H9 (cell line): ENCODE measurements around the gene SULT2B1. TPM values are rescaled to one million over a fixed set of nuclear protein-coding genes. Genes with fewer than 3 reads are reported as not detected.
A peak's percentile ranks its signal among the peaks of the same experiment; 100 is the strongest.

Experiments used
- DNase-seq: peaks from one replicate; pipeline ENCODE4 v3.0.0-alpha.2; 2017
- H2AFZ ChIP-seq: one replicate; pipeline ENCODE4 v1.6.1; 2013; ENCODE audit warnings: mild to moderate bottlenecking, low read length, control low read depth, moderate library complexity
- H2AK5ac ChIP-seq: 2 replicates; pipeline ENCODE4 v1.6.1; 2013; ENCODE audit warnings: low read length, control low read depth, mixed read lengths; ENCODE audit not compliant: insufficient read length
- H2BK120ac ChIP-seq: one replicate; pipeline ENCODE4 v1.6.1; 2013; ENCODE audit warnings: low read depth, mild to moderate bottlenecking, low read length, control low read depth, inconsistent platforms; ENCODE audit not compliant: poor library complexity, severe bottlenecking
- H2BK12ac ChIP-seq: 2 replicates; pipeline ENCODE4 v1.6.1; 2013; ENCODE audit warnings: low read length, control low read depth, mixed read lengths, low read depth; ENCODE audit not compliant: insufficient read length
- H2BK15ac ChIP-seq: 2 replicates; pipeline ENCODE4 v1.6.1; 2013; ENCODE audit warnings: low read depth, low read length, control low read depth
- H2BK20ac ChIP-seq: one replicate; pipeline ENCODE4 v1.6.1; 2013; ENCODE audit warnings: low read depth, mild to moderate bottlenecking, low read length, control low read depth, inconsistent platforms; ENCODE audit not compliant: poor library complexity, severe bottlenecking
- H2BK5ac ChIP-seq: 2 replicates; pipeline ENCODE4 v1.6.1; 2013; ENCODE audit warnings: low read length, control low read depth, mixed read lengths; ENCODE audit not compliant: insufficient read length
- H3K14ac ChIP-seq: 2 replicates; pipeline ENCODE4 v1.6.1; 2013; ENCODE audit warnings: low read length, control low read depth; ENCODE audit not compliant: insufficient read depth
- H3K18ac ChIP-seq: 2 replicates; pipeline ENCODE4 v1.6.1; 2013; ENCODE audit warnings: low read depth, mild to moderate bottlenecking, mixed read lengths, low read length, control low read depth; ENCODE audit not compliant: insufficient read length
- H3K23ac ChIP-seq: 2 replicates; pipeline ENCODE4 v1.6.1; 2013; ENCODE audit warnings: low read length, control low read depth, mixed read lengths, low read depth; ENCODE audit not compliant: insufficient read length
- H3K23me2 ChIP-seq: 2 replicates; pipeline ENCODE4 v1.6.1; 2013; ENCODE audit warnings: low read depth, mild to moderate bottlenecking, mixed read lengths, low read length, control low read depth; ENCODE audit not compliant: insufficient read length, poor library complexity, severe bottlenecking
- H3K27ac ChIP-seq: 2 replicates; pipeline ENCODE4 v1.5.1; 2013; ENCODE audit warnings: low read length, control low read depth, mixed read lengths, low read depth; ENCODE audit not compliant: insufficient read length
- H3K27me3 ChIP-seq: 2 replicates; pipeline ENCODE4 v1.6.1; 2013; ENCODE audit warnings: low read length, control low read depth, inconsistent platforms; ENCODE audit not compliant: insufficient read depth
- H3K4ac ChIP-seq: 2 replicates; pipeline ENCODE4 v1.6.1; 2013; ENCODE audit warnings: low read depth, mild to moderate bottlenecking, control low read depth, inconsistent platforms, low read length, moderate library complexity
- H3K4me1 ChIP-seq: 2 replicates; pipeline ENCODE4 v1.6.1; 2013; ENCODE audit warnings: low read length, control low read depth, inconsistent platforms; ENCODE audit not compliant: insufficient read depth
- H3K4me2 ChIP-seq: 2 replicates; pipeline ENCODE4 v1.6.1; 2013; ENCODE audit warnings: low read length, control low read depth, mixed read lengths; ENCODE audit not compliant: insufficient read length, insufficient read depth
- H3K56ac ChIP-seq: 2 replicates; pipeline ENCODE4 v1.6.1; 2013; ENCODE audit warnings: low read depth, mild to moderate bottlenecking, mixed read lengths, low read length, control low read depth; ENCODE audit not compliant: insufficient read length
- H3K79me1 ChIP-seq: 2 replicates; pipeline ENCODE4 v1.6.1; 2013; ENCODE audit warnings: low read depth, mild to moderate bottlenecking, moderate library complexity, low read length, control low read depth, inconsistent platforms; ENCODE audit not compliant: insufficient read depth, poor library complexity, severe bottlenecking
- H3K79me2 ChIP-seq: 2 replicates; pipeline ENCODE4 v1.6.1; 2013; ENCODE audit warnings: low read length, control low read depth, inconsistent platforms; ENCODE audit not compliant: insufficient read depth
- H3K9ac ChIP-seq: 2 replicates; pipeline ENCODE4 v1.6.1; 2013; ENCODE audit warnings: low read length, control low read depth, mixed read lengths; ENCODE audit not compliant: insufficient read length; ENCODE audit errors: extremely low read depth
- H3K9me3 ChIP-seq: one replicate; pipeline ENCODE4 v1.6.1; 2013; ENCODE audit warnings: low read depth, low read length, inconsistent platforms; ENCODE audit not compliant: control insufficient read depth
- H3T11ph ChIP-seq: one replicate; pipeline ENCODE4 v1.6.1; 2013; ENCODE audit warnings: mild to moderate bottlenecking, low read length, control low read depth, inconsistent platforms
- H4K20me1 ChIP-seq: one replicate; pipeline ENCODE4 v1.6.1; 2013; ENCODE audit not compliant: control insufficient read depth, insufficient read length, insufficient read depth
- H4K5ac ChIP-seq: 2 replicates; pipeline ENCODE4 v1.6.1; 2013; ENCODE audit warnings: low read depth, mild to moderate bottlenecking, mixed read lengths, low read length, control low read depth; ENCODE audit not compliant: insufficient read length
- H4K8ac ChIP-seq: replicated peaks from 2 replicates; pipeline ENCODE4 v1.6.1; 2013; ENCODE audit warnings: low read length, control low read depth, mixed read lengths, low read depth; ENCODE audit not compliant: insufficient read length
- H4K91ac ChIP-seq: 2 replicates; pipeline ENCODE4 v1.6.1; 2013; ENCODE audit warnings: low read depth, mild to moderate bottlenecking, moderate library complexity, mixed read lengths, low read length, control low read depth; ENCODE audit not compliant: insufficient read length
- H3K27ac Mint-ChIP-seq, 3 experiments: 2 replicates in 2 of 3; 3 replicates in 1 of 3; pipeline ENCODE4 v1.8.0; 2020 to 2021; ENCODE audit warnings: mixed read lengths in 3 of 3, mild to moderate bottlenecking in 1 of 3, moderate library complexity in 1 of 3
- H3K27me3 Mint-ChIP-seq: 2 replicates; pipeline ENCODE4 v1.8.0; 2021; ENCODE audit warnings: low read depth, mild to moderate bottlenecking, moderate library complexity, mixed read lengths
- H3K36me3 Mint-ChIP-seq, 3 experiments: 2 replicates in 2 of 3; 3 replicates in 1 of 3; pipeline ENCODE4 v1.8.0; 2020 to 2021; ENCODE audit warnings: low read depth in 3 of 3, mixed read lengths in 3 of 3; ENCODE audit not compliant: insufficient read depth in 1 of 3
- H3K4me1 Mint-ChIP-seq, 2 experiments: 2 replicates each; pipeline ENCODE4 v1.8.0; 2020; ENCODE audit warnings: mixed read lengths in 2 of 2
- H3K4me3 Mint-ChIP-seq, 2 experiments: 2 replicates in 1 of 2; 3 replicates in 1 of 2; pipeline ENCODE4 v1.8.0; 2020 to 2021; ENCODE audit warnings: mild to moderate bottlenecking in 2 of 2, mixed read lengths in 2 of 2, moderate library complexity in 1 of 2
- H3K9me3 Mint-ChIP-seq, 2 experiments: 2 replicates in 1 of 2; 3 replicates in 1 of 2; pipeline ENCODE4 v1.8.0; 2020; ENCODE audit warnings: mild to moderate bottlenecking in 2 of 2, mixed read lengths in 2 of 2, moderate library complexity in 1 of 2
- WGBS: extraction: QIAGEN DNeasy Blood & Tissue Kit; methylation state at CpG from one replicate; pipeline ENCODE4 v1.1.7; 2013; ENCODE audit warnings: missing lambda C conversion rate, low lambda C conversion rate, mixed read lengths; ENCODE audit not compliant: insufficient read length; ENCODE audit errors: extremely low coverage; 5-methylcytosine and 5-hydroxymethylcytosine counted together
- total RNA-seq: library from RNA; stranded (reverse); gene quantifications from 2 replicates; pipeline ENCODE4 v1.2.1, GENCODE V29; 2021
- TF ChIP-seq, protein P1 (sequence below): fragments of 200-600 bp; sonication (generic); conservative IDR thresholded peaks from 3 replicates; pipeline ENCODE4 v1.8.0; 2021; ENCODE audit warnings: antibody characterized with exemption, mild to moderate bottlenecking

Gene SULT2B1
- total RNA-seq, 1 experiment from 2014 or later, result 1.7 TPM

DNA sequence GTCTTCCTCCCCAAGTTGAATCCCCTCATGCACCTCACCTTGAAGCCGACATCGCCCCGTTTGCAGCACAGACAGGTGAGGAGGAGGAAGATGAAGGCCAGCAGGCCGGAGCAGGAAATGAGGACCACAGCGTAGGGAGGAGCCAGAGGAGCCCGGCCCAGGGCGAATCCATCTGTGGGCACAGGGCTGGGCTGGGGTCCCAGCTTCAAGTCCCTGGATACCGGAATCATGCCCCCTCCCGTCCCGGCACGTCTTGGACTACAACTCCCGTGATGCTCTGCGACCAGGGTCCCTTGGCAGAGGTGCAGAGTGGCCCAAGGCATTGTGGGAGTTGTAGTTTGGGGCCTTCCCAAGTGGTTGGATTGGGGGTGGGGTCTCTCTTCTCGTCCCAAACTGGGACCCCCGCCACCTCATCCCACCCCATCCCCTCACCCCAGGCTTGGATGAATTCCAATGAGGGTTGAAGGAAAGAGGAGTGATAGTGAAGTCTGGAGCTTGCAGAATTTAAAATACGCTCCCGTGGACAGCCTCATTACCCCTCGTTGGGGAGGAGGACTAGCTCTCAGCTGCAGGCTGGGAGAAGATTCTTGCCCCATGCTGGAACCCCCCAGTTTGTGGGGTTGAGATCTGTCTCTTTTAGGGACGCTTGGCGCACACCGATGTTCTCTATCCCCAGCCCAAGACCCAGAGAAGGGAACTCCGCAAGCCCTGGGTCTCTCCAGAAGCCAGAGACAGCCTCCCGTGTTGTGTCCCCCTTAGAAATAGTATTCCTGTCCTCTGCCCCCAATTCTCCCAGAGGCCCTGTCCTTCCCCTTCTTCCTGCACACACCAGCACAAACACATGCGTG is 41.3 kb upstream of the SULT2B1 start:
- no peak overlapping the region for H3K14ac ChIP-seq
- H3T11ph ChIP-seq, result no peak overlapping the region
- peak; percentile 83 for DNase-seq
- no peak overlapping the region for H4K91ac ChIP-seq
- no peaks in the 10 kb centered on the region for H3K9me3 ChIP-seq
- peak overlapping the region; percentile 62 to 89 for H3K4me3 Mint-ChIP-seq
- H2AK5ac ChIP-seq, result no peak overlapping the region
- H3K23me2 ChIP-seq, result peaks cover 12% of the 10 kb centered on the region
- H2AFZ ChIP-seq, result no peak overlapping the region
- H3K18ac ChIP-seq, result no peak overlapping the region
- no peak overlapping the region for H4K5ac ChIP-seq
- peaks cover 15 to 19% of the 10 kb centered on the region in 2 experiments for H3K4me1 Mint-ChIP-seq
- no peak overlapping the region for H3K27ac ChIP-seq
- H3K27me3 ChIP-seq, result peaks cover 2% of the 10 kb centered on the region; the same call in 1 of the 2 replicates
- WGBS, result no CpG with 5 or more reads among the region's 24 CpGs
- no peaks in the 10 kb centered on the region for H3K9me3 Mint-ChIP-seq
- no peak overlapping the region for H3K4ac ChIP-seq
- peak overlapping the region in 1 of 3 experiments; percentile 12; a peak in 2 of 7 replicates for H3K27ac Mint-ChIP-seq
- no peak overlapping the region for H2BK15ac ChIP-seq
- no peak overlapping the region for H3K23ac ChIP-seq
- peaks cover 6% of the 10 kb centered on the region for H3K27me3 Mint-ChIP-seq
- H3K36me3 Mint-ChIP-seq, result 0 out of 7 replicates have a peak, but pooled peaks cover 0 to 5% (median 0%) of the 10 kb centered on the region in 3 experiments
- no peak overlapping the region for H2BK20ac ChIP-seq
- H4K20me1 ChIP-seq, result no peaks in the 10 kb centered on the region
- no peaks in the 10 kb centered on the region for H3K4me1 ChIP-seq
- no peak overlapping the region for H2BK120ac ChIP-seq
- peak overlapping the region; percentile 70 for H3K4me2 ChIP-seq
- no peaks in the 10 kb centered on the region for H3K79me1 ChIP-seq
- TF ChIP-seq, protein P1, sequence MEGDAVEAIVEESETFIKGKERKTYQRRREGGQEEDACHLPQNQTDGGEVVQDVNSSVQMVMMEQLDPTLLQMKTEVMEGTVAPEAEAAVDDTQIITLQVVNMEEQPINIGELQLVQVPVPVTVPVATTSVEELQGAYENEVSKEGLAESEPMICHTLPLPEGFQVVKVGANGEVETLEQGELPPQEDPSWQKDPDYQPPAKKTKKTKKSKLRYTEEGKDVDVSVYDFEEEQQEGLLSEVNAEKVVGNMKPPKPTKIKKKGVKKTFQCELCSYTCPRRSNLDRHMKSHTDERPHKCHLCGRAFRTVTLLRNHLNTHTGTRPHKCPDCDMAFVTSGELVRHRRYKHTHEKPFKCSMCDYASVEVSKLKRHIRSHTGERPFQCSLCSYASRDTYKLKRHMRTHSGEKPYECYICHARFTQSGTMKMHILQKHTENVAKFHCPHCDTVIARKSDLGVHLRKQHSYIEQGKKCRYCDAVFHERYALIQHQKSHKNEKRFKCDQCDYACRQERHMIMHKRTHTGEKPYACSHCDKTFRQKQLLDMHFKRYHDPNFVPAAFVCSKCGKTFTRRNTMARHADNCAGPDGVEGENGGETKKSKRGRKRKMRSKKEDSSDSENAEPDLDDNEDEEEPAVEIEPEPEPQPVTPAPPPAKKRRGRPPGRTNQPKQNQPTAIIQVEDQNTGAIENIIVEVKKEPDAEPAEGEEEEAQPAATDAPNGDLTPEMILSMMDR, result no peak
- H3K79me2 ChIP-seq, result no peaks in the 10 kb centered on the region
- H4K8ac ChIP-seq, result no peak overlapping the region
- no peak overlapping the region for H3K9ac ChIP-seq
- no peak overlapping the region for H2BK5ac ChIP-seq
- H3K56ac ChIP-seq, result no peak overlapping the region
- H2BK12ac ChIP-seq, result no peak overlapping the region
